ENCODE data around the gene DGAT2L6. TPM values are rescaled to one million over a fixed set of nuclear protein-coding genes. Genes with fewer than 3 reads are reported as not detected.
"Not testable (repeated sequence)": the region's sequence is repeated elsewhere in the genome, so short reads cannot be mapped to it uniquely, and the experiment has no call there.

DGAT2L6 gene
- total RNA-seq, 4 donors from 2014 or later = not detected

DNA sequence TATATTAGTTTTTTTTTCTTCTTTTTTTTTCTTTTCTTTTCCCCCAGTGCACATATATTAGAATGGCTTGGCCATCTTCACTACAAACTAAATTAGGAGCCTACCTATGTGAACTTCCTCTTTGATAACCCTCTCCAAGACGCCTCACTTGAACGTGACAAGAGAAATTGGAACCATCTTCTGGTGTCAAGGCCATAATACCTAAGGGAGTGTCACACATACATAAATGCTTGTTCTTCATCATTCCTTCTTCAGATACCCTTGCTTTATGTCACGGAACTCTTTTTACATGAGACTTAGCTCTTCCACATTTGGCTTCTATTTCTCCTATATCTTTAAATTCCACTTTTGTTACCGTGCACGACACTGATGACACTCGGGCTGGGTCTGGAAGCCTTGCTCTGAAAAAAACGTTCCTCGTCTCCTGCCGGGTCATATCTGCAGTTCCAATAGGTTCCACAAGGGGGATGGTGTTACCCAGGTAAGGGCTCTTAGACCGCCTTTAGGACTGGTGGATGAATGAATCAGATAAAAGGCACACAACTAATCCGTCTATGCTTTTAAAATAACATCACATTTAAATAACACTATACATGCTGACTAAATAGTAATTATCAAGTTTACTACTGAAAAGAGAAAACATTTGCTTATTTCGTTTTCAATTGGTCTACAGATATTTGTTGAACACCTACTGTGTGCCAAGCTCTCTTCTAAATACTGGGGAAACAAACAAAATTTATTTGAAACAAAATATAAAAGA, 19.9 kb downstream of the DGAT2L6 start:
- H3K4me3 ChIP-seq = no peak overlapping the region
- H3K27me3 ChIP-seq = no peaks in the 10 kb centered on the region
- TF ChIP-seq CTCF (IDR thresholded peaks at IDR 0.05) = peak; percentile 32 to 71 (median 62)
- no peak for TF ChIP-seq POLR2A (IDR thresholded peaks at IDR 0.05)
- peak in 2 of 3 donors; percentile 54 to 80 for DNase-seq
- H3K9me3 ChIP-seq = no peaks in the 10 kb centered on the region
- no peaks in the 10 kb centered on the region for H3K4me1 ChIP-seq
- no peaks in the 10 kb centered on the region for H3K36me3 ChIP-seq
- no peak overlapping the region for H3K27ac ChIP-seq

GRCh38 chrX:70201732-70202131, 24.4 kb downstream of the DGAT2L6 start:
- DNase-seq = no peak
- Histone ChIP-seq H3K27me3 (no peaks in the 10 kb centered on the region), H3K4me3 (no peak overlapping the region), H3K9me3 (no peaks in the 10 kb centered on the region), H3K4me1 (no peaks in the 10 kb centered on the region), H3K36me3 (no peaks in the 10 kb centered on the region), H3K27ac (no peak overlapping the region)
- TF ChIP-seq CTCF (IDR thresholded peaks at IDR 0.05) = no peak
- TF ChIP-seq POLR2A (IDR thresholded peaks at IDR 0.05) = no peak

GRCh38 chrX:70208479-70208878, 31.2 kb downstream of the DGAT2L6 start:
- Histone ChIP-seq H3K4me1 (no peaks in the 10 kb centered on the region), H3K27ac (no peak overlapping the region), H3K27me3 (no peaks in the 10 kb centered on the region), H3K36me3 (no peaks in the 10 kb centered on the region), H3K9me3 (no peaks in the 10 kb centered on the region), H3K4me3 (no peak overlapping the region)
- TF ChIP-seq CTCF (IDR thresholded peaks at IDR 0.05) (no peak), POLR2A (IDR thresholded peaks at IDR 0.05) (no peak)
- DNase-seq = no peak

DNA sequence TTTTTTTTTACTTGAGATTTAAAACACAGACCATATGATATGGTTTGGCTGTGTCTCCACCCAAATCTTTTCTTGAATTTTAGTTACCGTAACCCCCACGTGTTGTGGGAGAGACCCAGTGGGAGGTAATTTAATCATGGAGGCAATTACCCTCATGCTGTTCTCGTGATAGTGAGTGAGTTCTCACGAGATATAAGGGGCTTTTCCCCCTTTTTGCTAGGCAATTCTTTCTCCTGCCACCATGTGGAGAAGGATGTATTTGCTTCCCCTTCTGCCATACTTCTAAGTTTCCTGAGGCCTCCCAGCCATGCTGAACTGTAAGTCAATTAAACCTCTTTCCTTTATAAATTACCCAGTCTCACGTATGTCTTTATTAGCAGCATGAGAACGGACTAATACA, 32.3 kb downstream of the DGAT2L6 start:
- not testable (repeated sequence) for H3K9me3 ChIP-seq, H3K4me3 ChIP-seq, H3K36me3 ChIP-seq, H3K4me1 ChIP-seq, H3K27ac ChIP-seq, DNase-seq, H3K27me3 ChIP-seq

- DNase-seq = peak in 2 of 3 donors; percentile 67 to 69
- H3K9me3 ChIP-seq = no peaks in the 10 kb centered on the region
- H3K4me1 ChIP-seq = no peaks in the 10 kb centered on the region
- H3K27me3 ChIP-seq = no peaks in the 10 kb centered on the region
- no peaks in the 10 kb centered on the region for H3K36me3 ChIP-seq
- no peak for TF ChIP-seq POLR2A (IDR thresholded peaks at IDR 0.05)
- TF ChIP-seq CTCF (IDR thresholded peaks at IDR 0.05) = no peak
- no peak overlapping the region for H3K4me3 ChIP-seq
- peak overlapping the region in 2 of 4 donors; percentile 40 to 73 for H3K27ac ChIP-seq
Measured at GRCh38 chrX:70219938-70220764, 42.9 kb downstream of the DGAT2L6 start.

DNA sequence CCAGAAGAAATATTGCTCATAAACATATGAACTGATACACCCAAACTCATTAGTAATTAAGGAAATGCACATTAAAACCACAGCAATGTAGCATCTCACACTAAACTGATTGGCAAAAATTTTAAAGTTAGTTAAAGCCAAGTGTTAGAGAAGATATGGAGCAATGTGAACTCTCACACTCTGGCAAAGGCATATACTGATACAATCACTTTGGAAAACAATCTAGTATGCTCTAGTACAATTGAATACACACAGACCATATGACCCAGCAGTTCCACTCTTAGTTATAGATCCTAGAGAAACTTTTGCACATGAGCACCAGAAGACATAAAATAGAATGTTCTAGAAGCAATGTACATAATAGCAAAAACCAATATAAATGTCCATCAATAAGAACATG, 48.8 kb downstream of the DGAT2L6 start:
- Histone ChIP-seq H3K27me3 (no peaks in the 10 kb centered on the region), H3K4me3 (no peak overlapping the region), H3K27ac (no peak overlapping the region), H3K36me3 (no peaks in the 10 kb centered on the region), H3K9me3 (no peaks in the 10 kb centered on the region), H3K4me1 (no peaks in the 10 kb centered on the region)
- TF ChIP-seq POLR2A (IDR thresholded peaks at IDR 0.05) (no peak), CTCF (IDR thresholded peaks at IDR 0.05) (no peak)
- no peak for DNase-seq
